ENCODE results near the gene DNAJC8. TPM values are rescaled to one million over a fixed set of nuclear protein-coding genes. Genes with fewer than 3 reads are reported as not detected.
A peak's percentile ranks its signal among the peaks of the same experiment; 100 is the strongest.

The DNAJC8 gene
- total and polyA plus RNA-seq, 2 of the 8 experiments (the other 6 are each of a cell fraction or from before 2014, with no cell fraction given) = 116 to 134 TPM

DNA sequence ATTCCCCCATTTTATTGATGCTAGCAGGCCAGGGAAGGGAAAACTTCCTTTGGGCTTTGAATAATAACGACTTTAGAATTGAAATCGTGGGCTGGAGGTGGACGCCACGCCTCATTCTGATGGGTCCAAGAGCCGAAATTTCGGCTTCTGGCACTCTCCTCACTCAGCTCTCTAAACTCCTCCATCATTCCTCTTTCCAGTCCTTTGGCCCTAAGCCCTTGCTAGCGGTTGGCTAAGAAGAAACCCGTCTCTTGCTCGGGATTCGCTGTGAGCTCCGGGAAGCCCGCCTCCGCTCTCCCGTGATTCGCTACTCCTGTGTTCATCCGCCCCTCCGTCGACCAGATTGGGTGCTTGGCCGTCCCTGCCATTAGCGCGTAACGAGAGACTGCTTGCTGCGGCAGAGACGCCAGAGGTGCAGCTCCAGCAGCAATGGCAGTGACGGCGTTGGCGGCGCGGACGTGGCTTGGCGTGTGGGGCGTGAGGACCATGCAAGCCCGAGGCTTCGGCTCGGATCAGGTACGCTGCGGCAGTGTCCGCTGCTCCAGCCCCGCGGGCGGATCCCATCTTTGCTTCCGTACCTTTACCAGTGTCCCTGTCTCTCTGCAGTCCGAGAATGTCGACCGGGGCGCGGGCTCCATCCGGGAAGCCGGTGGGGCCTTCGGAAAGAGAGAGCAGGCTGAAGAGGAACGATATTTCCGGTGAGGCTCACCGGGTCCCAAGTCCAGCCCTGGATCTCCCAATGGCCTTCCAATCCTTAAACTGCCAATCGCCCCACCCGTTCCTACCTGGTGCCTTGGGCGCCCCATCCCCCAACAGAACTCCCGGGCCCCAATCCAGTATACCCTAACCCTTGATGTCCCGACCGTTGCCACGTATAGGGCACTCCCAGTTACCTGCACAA lies 3.2 kb upstream of the DNAJC8 start, which contains the start of gene ATP5IF1 (continued):
- TF ChIP-seq SP4 (IDR thresholded peaks at IDR 0.05; ENCODE audit: low read length) (0 out of 2 replicates have a peak, but pooled peaks have one; percentile 27), SRF (IDR thresholded peaks at IDR 0.05; ENCODE audit: low read depth, low read length) (no peak), SP2 (IDR thresholded peaks at IDR 0.05; ENCODE audit: low read length) (peak; percentile 80), SUZ12 (IDR thresholded peaks at IDR 0.05; ENCODE audit: low read length) (no peak), SP1 (IDR thresholded peaks at IDR 0.05; ENCODE audit: low read depth, low read length) (peak; percentile 98), EGR1 (IDR thresholded peaks at IDR 0.05; ENCODE audit: borderline replicate concordance, low read depth, low read length) (no peak), ATF3 (IDR thresholded peaks at IDR 0.05; ENCODE audit: insufficient read depth, low read depth, low read length) (no peak), GABPA (IDR thresholded peaks at IDR 0.05; ENCODE audit: borderline replicate concordance, insufficient read depth, low read length) (no peak), RAD21 (IDR thresholded peaks at IDR 0.05 in 1 of 2, conservative IDR thresholded peaks at IDR 0.05 in 1 of 2; ENCODE audit: low read depth in 2 of 2, low read length in 2 of 2) (no peak), ATF2 (IDR thresholded peaks at IDR 0.05; ENCODE audit: low read length) (no peak), E2F6 (IDR thresholded peaks at IDR 0.05) (peak; percentile 27; the same call in 1 of the 2 replicates), ZNF274 (IDR thresholded peaks at IDR 0.05; ENCODE audit: borderline replicate concordance, extremely low read depth, low read length) (no peak), JUN (IDR thresholded peaks at IDR 0.05; ENCODE audit: low read depth, low read length) (no peak), HDAC6 (IDR thresholded peaks at IDR 0.05; ENCODE audit: low read depth, low read length) (no peak), NRF1 (IDR thresholded peaks at IDR 0.05; ENCODE audit: low read depth, low read length) (no peak), KDM1A (IDR thresholded peaks at IDR 0.05; ENCODE audit: borderline replicate concordance, low read length) (no peak), TBP (IDR thresholded peaks at IDR 0.05; ENCODE audit: low read depth, low read length) (peak; percentile 87), KDM5A (IDR thresholded peaks at IDR 0.05; ENCODE audit: low read length) (peak; percentile 65), POLR2AphosphoS5 (IDR thresholded peaks at IDR 0.05; ENCODE audit: low read depth, low read length) (peak; percentile 97), CHD2 (IDR thresholded peaks at IDR 0.05; ENCODE audit: low read length) (peak; percentile 90), POLR2A (IDR thresholded peaks at IDR 0.05; ENCODE audit: control extremely low read depth in 1 of 2, low read depth in 2 of 2, low read length in 2 of 2) (peak; percentile 86 to 94), RFX5 (IDR thresholded peaks at IDR 0.05; ENCODE audit: borderline replicate concordance, low read depth, low read length) (no peak)
